ENCODE data around the gene PPP1R7. TPM values are rescaled to one million over a fixed set of nuclear protein-coding genes. Genes with fewer than 3 reads are reported as not detected.

PPP1R7 gene
- total RNA-seq, 1 donor from 2014 or later = 51.1 TPM

DNA sequence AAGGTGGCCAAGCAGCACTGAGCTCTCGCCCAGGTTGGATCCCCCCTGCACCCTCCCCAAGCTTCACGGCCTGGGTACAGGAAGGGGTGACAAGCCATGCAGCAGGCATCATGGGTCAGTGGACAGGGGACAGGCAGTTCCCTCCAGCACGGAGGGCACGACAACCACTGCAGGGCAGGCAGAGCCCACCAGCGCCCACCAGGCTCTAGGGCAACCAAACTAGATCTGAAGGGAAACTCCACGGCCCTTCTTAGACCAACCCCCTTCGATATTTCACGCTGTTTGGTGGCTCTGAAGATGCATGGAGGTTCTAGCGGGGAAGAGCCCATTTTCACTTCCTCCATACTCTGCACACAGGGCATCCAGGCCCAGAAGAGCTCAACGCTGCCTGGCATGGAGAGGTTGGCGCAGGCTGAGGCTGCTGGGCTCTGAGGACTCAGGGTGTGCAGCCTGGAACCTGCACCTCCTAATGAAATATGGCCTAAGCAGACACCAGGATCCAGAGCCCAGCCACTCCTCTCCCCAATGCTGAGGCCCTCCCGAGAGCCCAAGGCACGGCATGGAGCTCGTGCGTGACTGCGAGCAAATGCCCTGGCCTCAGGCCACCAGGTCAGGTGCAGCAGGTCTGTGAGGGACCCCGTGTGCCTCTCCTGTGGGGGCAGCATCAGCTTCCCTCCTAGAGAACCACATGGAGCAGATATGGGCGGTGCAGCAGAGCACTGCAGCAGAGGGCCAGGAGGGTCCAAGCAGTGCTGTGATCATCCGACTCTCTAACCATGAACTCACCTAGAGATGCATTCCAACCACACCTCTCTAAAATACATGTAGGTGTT, 39.4 kb upstream of the PPP1R7 start:
- intact Hi-C loops (cut with DNase I) = no loop called here
- Histone ChIP-seq H3K36me3 (no peaks in the 10 kb centered on the region), H3K9me3 (no peaks in the 10 kb centered on the region), H3K4me3 (no peak overlapping the region), H3K4me1 (no peaks in the 10 kb centered on the region), H3K27me3 (no peaks in the 10 kb centered on the region), H3K27ac (no peak overlapping the region)
- TF ChIP-seq CTCF (IDR thresholded peaks at IDR 0.05) = no peak
- TF ChIP-seq POLR2AphosphoS5 (IDR thresholded peaks at IDR 0.05; ENCODE audit: insufficient read depth in 1 of 2, low read depth in 1 of 2) = no peak
- no peak for TF ChIP-seq POLR2A (IDR thresholded peaks at IDR 0.05)
- DNase-seq (ENCODE audit: extremely low spot score in 2 of 2) = no peak

GRCh38 chr2:241111440-241111805, 38.8 kb upstream of the PPP1R7 start:
- Histone ChIP-seq H3K4me1 (no peaks in the 10 kb centered on the region), H3K27ac (no peak overlapping the region), H3K4me3 (no peak overlapping the region), H3K9me3 (no peaks in the 10 kb centered on the region), H3K36me3 (no peaks in the 10 kb centered on the region), H3K27me3 (no peaks in the 10 kb centered on the region)
- TF ChIP-seq POLR2A (IDR thresholded peaks at IDR 0.05) (no peak), POLR2AphosphoS5 (IDR thresholded peaks at IDR 0.05; ENCODE audit: insufficient read depth in 1 of 2, low read depth in 1 of 2) (no peak), CTCF (IDR thresholded peaks at IDR 0.05) (no peak)
- DNase-seq (ENCODE audit: extremely low spot score in 2 of 2) = no peak
- intact Hi-C loops (cut with DNase I) = no loop called here

GRCh38 chr2:241112046-241112445, 38.2 kb upstream of the PPP1R7 start:
- H3K36me3 ChIP-seq = no peaks in the 10 kb centered on the region
- intact Hi-C loops (cut with DNase I) = no loop called here
- TF ChIP-seq CTCF (IDR thresholded peaks at IDR 0.05) (no peak), POLR2AphosphoS5 (IDR thresholded peaks at IDR 0.05; ENCODE audit: insufficient read depth in 1 of 2, low read depth in 1 of 2) (no peak), POLR2A (IDR thresholded peaks at IDR 0.05) (no peak)
- H3K27me3 ChIP-seq = no peaks in the 10 kb centered on the region
- no peaks in the 10 kb centered on the region for H3K9me3 ChIP-seq
- no peaks in the 10 kb centered on the region for H3K4me1 ChIP-seq
- no peak overlapping the region for H3K4me3 ChIP-seq
- H3K27ac ChIP-seq = no peak overlapping the region
- no peak for DNase-seq (ENCODE audit: extremely low spot score in 2 of 2)

GRCh38 chr2:241112592-241112991, 37.7 kb upstream of the PPP1R7 start:
- intact Hi-C loops (cut with DNase I) = no loop called here
- no peak overlapping the region for H3K27ac ChIP-seq
- no peak overlapping the region for H3K4me3 ChIP-seq
- DNase-seq (ENCODE audit: extremely low spot score in 2 of 2) = no peak
- no peaks in the 10 kb centered on the region for H3K36me3 ChIP-seq
- no peaks in the 10 kb centered on the region for H3K9me3 ChIP-seq
- no peaks in the 10 kb centered on the region for H3K4me1 ChIP-seq
- TF ChIP-seq POLR2AphosphoS5 (IDR thresholded peaks at IDR 0.05; ENCODE audit: insufficient read depth in 1 of 2, low read depth in 1 of 2) = no peak
- TF ChIP-seq POLR2A (IDR thresholded peaks at IDR 0.05) = no peak
- TF ChIP-seq CTCF (IDR thresholded peaks at IDR 0.05) = no peak
- no peaks in the 10 kb centered on the region for H3K27me3 ChIP-seq

DNA sequence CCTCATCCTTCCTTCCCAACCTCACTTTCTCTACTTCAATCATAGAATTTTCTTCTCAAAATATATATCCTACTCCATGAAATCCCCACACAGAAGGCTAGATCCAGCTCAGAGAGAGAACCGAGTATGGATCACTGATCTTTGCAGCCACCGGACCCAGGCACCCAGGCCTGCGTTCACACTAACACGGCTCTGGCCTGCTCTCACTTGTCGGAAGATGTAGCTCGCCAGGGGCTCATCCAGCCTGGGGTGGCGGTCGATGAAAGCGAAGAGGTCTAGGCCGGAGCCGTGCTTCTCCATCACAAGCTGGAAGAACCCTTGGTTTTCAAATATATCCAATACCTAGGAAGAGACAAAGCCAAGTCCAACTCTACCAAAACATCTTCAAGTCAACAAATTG, 35.4 kb upstream of the PPP1R7 start:
- no peak for DNase-seq (ENCODE audit: extremely low spot score in 2 of 2)
- Histone ChIP-seq H3K4me1 (no peaks in the 10 kb centered on the region), H3K4me3 (no peak overlapping the region), H3K9me3 (no peaks in the 10 kb centered on the region), H3K27me3 (no peaks in the 10 kb centered on the region), H3K36me3 (no peaks in the 10 kb centered on the region), H3K27ac (no peak overlapping the region)
- TF ChIP-seq POLR2A (IDR thresholded peaks at IDR 0.05) (no peak), CTCF (IDR thresholded peaks at IDR 0.05) (no peak), POLR2AphosphoS5 (IDR thresholded peaks at IDR 0.05; ENCODE audit: insufficient read depth in 1 of 2, low read depth in 1 of 2) (no peak)
- intact Hi-C loops (cut with DNase I) = no loop called here

Data from vagina (tissue), 2 donors.